ENCODE data around the gene FAM53B. TPM values are rescaled to one million over a fixed set of nuclear protein-coding genes. Genes with fewer than 3 reads are reported as not detected.

FAM53B gene
- polyA plus RNA-seq, 3 donors, result 7.1 to 12.8 (median 9.8) TPM

DNA sequence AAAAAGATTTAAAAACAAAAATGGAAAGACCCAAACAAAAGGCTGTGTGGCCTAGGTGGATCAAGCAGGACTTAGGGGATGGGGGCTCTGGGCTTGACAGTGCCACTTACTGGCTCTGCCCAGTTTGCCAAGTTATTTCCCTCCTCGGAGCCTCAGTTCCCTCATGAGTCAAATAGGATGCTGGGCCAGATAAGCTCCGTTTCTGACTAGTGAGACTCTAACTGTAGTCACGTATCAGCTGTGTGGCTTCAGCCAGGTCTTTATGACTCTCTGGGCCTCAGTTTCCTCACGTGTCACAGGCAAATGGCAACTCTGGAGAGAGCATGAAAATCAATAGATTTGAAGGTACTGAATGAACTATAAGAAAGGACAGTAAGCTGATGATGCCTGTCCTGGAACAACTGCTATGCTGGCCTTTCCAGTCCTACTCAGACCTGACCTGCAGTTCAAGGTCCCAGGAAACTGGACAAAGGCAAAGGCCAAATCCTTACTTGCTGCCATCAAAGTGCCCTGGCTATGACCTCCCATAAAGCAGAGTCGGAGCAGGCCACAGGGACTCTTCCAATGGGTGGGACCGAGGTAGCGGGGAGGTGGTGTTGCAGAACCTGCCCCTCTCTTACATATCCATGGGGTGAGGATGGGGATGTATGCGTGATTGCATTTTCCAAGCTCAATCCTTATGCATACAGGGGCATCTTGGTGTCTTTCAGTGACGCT lies 27.0 kb downstream of the FAM53B start:
- WGBS, 3 donors, result 89 to 92% (median 91%) methylated on average over 9 of the region's 9 CpGs
- H3K27ac ChIP-seq (ENCODE audit: low read depth, low read length), result no peak overlapping the region

GRCh38 chr10:124716369-124716768 lies 27.8 kb downstream of the FAM53B start:
- no peak overlapping the region for H3K27ac ChIP-seq (ENCODE audit: low read depth, low read length)
- WGBS, 3 donors, result 82 to 87% (median 83%) methylated on average over 4 of the region's 4 CpGs

DNA sequence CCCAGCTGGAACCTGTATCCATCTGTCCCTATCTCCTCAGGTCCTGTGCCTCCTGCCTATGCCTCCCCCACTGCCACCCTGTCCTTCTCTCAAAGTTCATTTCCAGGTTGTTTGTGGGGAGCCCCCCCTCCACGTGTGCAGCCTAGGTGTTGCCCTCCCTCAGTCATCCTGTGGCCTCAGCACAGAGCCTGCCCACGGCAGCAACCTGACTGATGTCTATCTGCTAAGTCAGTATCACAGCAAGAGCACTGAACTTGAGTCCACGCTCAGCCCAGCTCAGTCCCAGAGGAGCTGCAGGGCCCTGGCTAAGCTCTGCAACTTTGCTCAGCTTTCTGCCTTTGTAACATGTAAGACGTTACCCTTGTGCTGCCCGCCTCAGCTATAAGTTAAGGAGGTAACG lies 28.7 kb downstream of the FAM53B start:
- 55 to 60% (median 56%) methylated on average over 6 of the region's 6 CpGs for WGBS, 3 donors
- no peak overlapping the region for H3K27ac ChIP-seq (ENCODE audit: low read depth, low read length)

- 49 to 63% (median 50%) methylated on average over 10 of the region's 10 CpGs for WGBS, 3 donors
These were observed 30.4 kb downstream of the FAM53B start for GRCh38 chr10:124713679-124714255.

DNA sequence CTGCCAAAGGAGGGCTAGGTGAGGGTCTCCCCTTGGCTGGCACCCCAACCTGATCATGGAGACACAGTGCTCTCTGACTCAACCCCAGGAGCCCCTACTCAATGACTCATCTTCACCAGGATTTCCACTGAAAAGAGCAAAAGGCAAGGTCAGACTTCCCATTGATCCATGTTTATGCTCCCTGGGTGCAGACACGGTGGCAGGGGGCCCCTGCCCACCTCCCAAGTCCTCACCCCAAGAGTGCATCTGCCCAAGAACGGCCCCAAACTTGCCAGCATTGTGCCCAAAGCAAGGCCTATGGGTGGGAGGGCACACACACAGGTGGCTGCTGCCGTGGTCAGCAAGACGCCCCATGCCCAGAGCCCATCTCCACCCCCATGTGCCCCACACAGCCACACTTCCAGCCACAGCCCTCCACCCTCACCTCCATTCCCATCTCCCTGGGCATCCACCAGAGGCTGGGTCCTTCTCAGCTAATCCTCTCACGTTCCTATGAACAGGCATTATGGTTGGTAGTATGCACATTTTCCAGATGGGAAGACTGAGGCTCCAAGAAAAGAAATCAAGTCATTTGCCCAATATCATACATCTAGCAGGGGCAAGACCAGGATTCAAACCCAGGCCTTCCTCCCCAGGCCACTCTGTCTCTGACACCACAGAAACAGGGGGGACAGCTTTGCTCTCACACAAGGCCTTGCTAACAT lies 31.3 kb downstream of the FAM53B start:
- H3K27ac ChIP-seq (ENCODE audit: low read depth, low read length), result no peak overlapping the region
- WGBS, 3 donors, result 88 to 92% (median 91%) methylated on average over 5 of the region's 5 CpGs

More at GRCh38 chr10:124713679-124714255, 30.4 kb downstream of the FAM53B start:
- H3K27ac ChIP-seq (ENCODE audit: low read depth, low read length), result no peak overlapping the region

DNA sequence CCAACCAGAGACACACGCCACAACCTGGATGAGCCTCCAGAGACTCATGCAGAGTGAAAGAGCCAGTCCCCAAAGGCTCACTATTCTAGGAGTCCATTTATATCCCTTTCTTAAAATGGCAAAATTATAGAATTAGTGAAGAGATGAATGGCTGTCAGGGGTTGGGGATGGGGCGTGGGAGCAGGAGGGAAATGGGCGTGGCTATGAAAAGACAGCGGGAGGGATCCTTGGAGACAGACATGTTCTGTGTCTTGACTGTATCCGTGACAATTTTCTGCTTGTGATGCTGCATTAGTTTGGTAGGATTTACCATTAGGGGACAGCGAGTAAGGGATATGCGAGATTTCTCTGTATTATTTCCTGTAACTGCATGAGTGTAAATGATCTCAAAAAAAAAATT lies 33.0 kb downstream of the FAM53B start:
- WGBS, 3 donors, result 75 to 78% (median 75%) methylated on average over 7 of the region's 7 CpGs
- no peak overlapping the region for H3K27ac ChIP-seq (ENCODE audit: low read depth, low read length)

GRCh38 chr10:124710266-124710881 lies 33.8 kb downstream of the FAM53B start:
- H3K27ac ChIP-seq (ENCODE audit: low read depth, low read length), result no peak overlapping the region
- WGBS, 3 donors, result 68 to 77% (median 71%) methylated on average over 14 of the region's 14 CpGs

DNA sequence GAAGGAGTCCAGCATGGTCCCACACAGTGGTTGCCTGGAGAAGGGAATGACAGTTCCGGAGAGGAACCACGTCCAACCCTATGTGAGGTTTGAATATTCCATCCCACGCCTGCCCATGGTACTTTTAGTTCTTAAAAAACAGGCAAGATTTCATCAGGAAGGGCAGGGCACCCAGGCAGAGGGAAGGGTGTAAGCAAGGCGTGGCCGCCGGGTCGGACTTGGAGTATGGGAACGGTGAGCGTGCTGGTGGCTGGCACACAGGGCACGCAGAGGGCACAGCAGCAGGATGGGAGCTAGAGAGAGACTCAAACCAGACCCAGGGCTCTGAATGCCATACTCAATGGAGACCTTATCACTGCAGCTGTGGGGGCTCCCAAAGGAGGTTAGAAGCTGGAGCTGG lies 34.3 kb downstream of the FAM53B start:
- no peak overlapping the region for H3K27ac ChIP-seq (ENCODE audit: low read depth, low read length)
- WGBS, 3 donors, result 43 to 85% (median 58%) methylated on average over 10 of the region's 10 CpGs

DNA sequence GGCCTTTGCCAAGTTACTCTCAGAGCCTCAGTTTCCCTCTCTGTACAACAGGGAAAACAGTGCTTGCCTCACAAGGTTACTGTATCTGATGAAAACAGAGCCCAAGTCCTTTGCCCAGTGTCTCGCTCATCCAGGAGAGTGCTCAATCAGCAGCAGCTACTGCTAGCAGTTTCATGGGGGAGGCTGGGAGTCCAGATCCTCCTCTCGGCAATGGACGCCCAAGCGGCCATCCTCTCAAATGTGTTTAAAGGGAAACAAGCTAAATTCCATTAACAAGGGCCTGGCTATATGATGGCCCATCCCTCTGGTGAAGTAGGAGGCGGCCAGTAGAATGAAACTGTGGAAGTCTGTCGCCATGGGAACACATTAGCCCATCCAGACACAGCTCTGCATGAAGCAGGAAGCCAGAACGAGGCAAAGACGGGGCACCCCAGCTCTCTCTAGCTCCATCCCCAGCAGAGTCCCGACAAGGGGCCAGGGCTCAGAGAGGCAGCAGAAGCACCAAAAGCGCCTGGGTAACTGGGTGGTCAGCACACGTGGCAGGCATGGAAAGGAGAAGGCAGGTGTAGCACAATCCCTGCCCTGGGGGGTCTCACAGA lies 35.2 kb downstream of the FAM53B start:
- no peak overlapping the region for H3K27ac ChIP-seq (ENCODE audit: low read depth, low read length)
- 64 to 77% (median 71%) methylated on average over 11 of the region's 11 CpGs for WGBS, 3 donors

DNA sequence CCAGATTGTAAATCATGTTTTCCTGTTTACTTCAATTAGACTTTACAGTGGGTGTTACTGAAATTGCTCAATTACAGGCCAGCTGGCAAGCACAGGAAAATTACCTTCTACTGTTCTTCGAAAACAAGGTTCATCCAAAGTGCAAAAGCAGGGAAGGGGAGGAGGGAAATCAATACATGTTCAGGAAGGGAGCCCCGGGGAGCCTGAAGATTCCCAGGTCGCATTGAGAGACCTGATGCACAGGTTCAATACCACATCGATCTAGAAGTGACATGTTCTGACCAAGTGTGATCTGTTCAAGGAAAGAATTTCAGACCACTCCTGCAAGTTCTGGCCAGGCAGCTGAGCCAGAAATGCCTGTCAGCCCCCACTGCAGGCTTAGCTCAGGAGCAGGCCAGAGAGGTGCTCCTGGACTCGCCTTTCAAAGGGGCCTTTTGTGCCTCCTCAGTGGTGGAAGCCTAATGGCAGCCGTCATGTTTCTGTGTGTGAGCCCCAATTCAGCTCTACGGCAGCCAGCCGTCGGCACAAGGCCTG lies 35.9 kb downstream of the FAM53B start:
- WGBS, 3 donors, result 50 to 60% (median 51%) methylated on average over 9 of the region's 9 CpGs
- H3K27ac ChIP-seq (ENCODE audit: low read depth, low read length), result no peak overlapping the region

DNA sequence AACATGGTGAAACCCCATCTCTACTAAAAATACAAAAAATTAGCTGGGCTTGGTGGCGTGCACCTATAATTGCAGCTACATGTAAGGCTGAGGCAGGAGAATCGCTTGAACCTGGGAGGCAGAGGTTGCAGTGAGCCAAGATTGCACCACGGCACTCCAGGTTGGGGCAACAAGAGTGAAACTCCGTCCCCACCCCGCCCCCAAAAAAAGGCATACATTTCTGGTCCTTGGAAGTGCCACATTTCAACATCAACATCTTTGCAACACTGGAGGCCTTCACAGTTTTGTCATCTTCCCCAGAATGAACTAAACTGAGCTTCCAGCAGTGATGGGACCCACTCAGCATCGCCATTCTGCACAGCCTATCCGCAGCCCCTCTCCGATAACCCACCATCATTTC lies 36.6 kb downstream of the FAM53B start:
- H3K27ac ChIP-seq (ENCODE audit: low read depth, low read length), result no peak overlapping the region
- 69 to 86% (median 69%) methylated on average over 8 of the region's 8 CpGs for WGBS, 3 donors

- no peak overlapping the region for H3K27ac ChIP-seq (ENCODE audit: low read depth, low read length)
- 52 to 74% (median 60%) methylated on average over 3 of the region's 3 CpGs for WGBS, 3 donors
These were observed 37.1 kb downstream of the FAM53B start for GRCh38 chr10:124707144-124707467.

DNA sequence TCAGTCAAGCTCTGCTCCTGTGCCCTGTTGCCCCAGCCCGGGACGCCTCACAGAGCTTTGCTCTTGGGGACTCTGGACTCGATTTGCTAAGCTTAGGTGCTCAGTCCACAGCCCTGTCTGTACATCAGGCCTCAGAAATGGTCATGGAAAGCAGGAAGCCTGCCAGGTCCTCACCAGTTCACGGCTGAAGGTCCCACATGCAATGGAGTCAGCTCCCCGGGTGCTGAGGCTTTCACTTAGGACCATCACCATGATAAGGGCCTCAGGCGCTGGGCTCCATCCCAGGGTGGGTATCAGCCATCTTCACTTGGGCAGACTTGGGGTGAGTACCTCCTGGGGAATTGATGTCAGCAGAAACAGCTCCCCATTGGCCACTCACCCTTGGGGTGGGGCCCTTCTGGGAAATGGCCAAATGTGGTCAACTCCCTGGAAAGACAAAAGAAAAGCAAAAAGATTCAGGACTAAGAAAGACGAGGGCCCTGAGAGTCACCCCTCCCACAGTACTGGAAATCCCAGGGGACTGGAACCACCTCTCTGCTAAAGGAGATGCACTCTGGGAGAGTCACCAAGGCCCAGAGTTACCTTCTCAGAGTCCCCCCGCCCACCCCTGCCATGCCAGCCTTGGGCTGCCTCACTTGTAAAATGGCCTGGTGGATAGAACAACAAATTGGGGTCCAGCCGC lies 37.6 kb downstream of the FAM53B start:
- no peak overlapping the region for H3K27ac ChIP-seq (ENCODE audit: low read depth, low read length)
- WGBS, 3 donors, result 82 to 88% (median 82%) methylated on average over 9 of the region's 9 CpGs

GRCh38 chr10:124705817-124706461 lies 38.2 kb downstream of the FAM53B start:
- 81 to 89% (median 85%) methylated on average over 12 of the region's 12 CpGs for WGBS, 3 donors

GRCh38 chr10:124705381-124705740 lies 38.8 kb downstream of the FAM53B start:
- WGBS, 3 donors, result 64 to 78% (median 75%) methylated on average over 9 of the region's 9 CpGs
- no peak overlapping the region for H3K27ac ChIP-seq (ENCODE audit: low read depth, low read length)

More at GRCh38 chr10:124705817-124706461, 38.2 kb downstream of the FAM53B start:
- H3K27ac ChIP-seq (ENCODE audit: low read depth, low read length), result no peak overlapping the region

DNA sequence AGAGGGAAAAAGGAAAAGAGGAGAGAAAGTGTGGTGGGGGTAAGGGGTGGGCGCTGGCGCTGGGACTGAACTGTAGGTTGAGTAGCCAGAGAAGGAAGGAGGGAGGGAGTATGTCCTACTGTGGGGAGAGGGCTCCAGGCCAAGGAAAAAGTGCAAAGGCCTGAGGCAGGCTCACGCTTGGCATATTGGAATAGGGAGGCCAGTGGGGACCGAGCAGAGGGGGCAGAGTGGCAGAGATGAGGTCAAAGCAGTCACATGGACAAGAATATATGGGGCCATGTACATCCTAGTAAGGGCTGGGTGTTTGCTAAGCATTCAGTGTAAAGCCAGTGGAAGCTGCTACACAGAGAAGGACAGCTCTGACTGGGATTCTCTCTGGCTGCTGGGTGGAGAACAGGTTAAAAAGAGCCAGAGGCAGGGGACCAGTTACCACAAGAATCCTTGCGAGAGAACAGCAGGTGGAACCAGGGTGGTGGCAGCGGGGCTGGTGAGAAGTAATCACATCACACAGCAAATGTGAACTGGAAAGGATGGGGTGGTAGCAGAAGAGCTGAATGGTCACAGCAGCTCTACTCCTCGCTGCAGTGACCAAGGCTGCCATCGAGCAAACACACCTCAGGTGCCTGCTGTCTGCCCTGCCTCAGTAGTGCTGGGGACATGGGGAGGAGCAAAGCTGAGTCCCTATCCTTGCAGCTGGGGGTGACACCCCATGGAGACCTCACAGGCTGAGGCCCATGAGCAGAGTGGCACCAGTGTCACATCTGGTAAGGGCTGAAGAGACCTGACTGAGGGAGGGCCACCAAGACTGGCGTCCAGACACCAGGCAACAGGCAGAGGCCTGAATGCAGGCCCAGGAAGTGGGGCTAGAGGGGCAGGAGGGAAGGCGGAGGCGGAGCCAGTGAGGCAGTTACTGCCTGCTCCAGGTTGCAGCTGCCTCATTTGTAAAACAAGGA lies 39.5 kb downstream of the FAM53B start:
- H3K27ac ChIP-seq (ENCODE audit: low read depth, low read length), result no peak overlapping the region
- WGBS, 3 donors, result 79 to 89% (median 80%) methylated on average over 11 of the region's 11 CpGs

All from adipose tissue (tissue), 3 donors.